HG03460 (cell line): ENCODE measurements around the gene PDLIM4.

ENCODE experiments used
- ATAC-seq: cut with Tn5 transposase; IDR thresholded peaks from one replicate; pipeline ENCODE4 v1.9.1; 2021; ENCODE audit not compliant: unreplicated experiment

Gene PDLIM4

DNA sequence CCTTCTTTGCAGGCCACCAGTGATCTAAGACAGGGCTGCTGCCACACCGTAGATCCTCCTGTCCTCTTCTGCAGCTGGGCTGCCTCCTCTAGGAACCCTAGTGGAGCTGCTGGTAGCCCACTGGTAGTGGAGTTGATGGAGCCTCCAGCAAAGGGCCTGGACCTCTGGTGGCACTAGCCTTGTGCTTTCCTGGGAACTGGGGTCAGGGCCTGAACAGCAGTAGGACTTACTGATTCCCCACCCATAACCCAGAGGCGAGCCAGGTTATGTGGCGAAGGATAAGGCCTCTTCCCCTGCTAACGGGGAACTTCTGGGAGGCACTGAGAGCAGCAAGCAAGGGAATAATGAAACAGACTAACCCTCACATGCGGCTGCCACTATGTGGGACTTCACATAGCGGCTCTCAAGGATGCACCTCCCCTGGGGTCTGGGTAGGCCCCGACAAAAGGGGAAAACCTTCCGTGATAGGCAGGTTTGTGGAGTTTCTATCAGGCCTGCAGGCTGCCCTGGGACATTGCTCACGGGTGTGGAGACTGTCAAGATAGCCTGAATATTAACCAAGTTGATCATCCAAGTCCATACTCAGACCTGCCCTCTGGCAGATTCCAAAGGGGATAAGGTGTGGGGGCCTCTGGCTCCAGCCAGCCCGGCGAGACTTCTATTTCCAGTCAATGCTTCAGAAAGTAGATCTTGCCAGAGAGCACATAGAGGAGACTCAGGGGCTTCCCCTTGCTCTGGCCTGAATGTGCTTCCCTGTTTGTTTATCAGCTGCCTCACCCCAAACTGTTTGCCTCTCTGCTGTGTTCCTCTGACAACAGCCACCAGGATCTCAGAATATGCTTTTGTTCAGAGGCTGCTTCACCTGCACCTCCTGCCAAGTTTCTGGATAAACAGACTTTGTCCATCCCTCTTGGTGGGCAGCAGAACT is 44.1 kb downstream of the PDLIM4 start:
- no peak for ATAC-seq

DNA sequence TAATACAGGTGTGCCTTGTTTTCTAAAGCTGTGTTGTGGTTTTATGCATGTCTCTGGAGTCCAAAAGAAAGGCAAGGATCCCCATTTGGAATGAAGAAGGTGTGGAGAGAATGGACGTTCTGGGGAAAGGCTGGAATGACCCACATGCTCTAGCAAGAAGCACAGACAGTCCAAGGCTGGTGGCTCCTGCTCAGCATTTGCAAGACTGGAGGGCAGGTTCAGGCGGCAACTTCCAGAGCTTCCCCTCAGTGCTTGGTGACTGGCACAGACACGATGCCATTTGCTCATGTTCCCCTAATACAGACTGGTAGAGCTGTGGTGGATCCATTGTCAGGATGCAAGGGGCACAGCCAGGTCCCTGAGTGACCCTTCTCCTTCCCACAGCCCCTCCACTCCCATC is 44.9 kb downstream of the PDLIM4 start:
- no peak for ATAC-seq

DNA sequence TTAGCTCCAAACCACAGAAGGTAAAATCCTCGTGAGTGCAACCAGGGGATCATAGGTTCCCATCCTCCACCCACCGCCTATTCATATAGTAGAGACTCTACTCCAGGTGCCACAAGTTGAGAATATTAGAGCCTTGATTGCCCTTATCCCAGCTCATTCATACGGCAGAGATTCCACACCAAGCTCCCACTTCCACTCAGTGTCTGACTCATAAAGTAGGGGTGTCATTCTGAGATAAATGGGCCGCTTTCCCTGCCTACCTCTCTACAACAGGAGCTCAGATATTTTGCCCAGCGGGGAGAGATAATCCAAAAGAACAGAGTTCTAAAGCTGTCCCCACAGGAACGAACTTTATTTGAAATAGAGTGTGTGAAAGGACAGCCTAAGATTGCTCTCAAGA is 46.1 kb downstream of the PDLIM4 start:
- no peak for ATAC-seq

DNA sequence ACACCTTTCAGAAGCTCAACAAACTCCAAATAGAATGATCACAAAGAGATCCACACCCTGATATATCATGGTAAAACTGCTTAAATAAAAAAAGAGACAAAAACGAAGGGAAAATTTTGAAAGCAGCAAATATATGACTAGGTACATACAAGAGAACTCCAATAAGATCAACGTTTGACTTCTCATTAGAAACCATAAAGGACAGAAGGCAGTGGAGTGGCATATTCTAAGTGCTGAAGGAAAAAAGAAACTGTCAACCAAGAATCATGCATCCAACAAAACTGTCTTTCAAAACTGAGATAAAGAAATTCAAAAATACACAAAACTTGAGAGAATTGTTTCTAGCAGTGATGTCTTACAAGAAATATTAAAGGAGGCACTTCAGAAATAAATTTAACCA is 47.9 kb downstream of the PDLIM4 start:
- no peak for ATAC-seq

DNA sequence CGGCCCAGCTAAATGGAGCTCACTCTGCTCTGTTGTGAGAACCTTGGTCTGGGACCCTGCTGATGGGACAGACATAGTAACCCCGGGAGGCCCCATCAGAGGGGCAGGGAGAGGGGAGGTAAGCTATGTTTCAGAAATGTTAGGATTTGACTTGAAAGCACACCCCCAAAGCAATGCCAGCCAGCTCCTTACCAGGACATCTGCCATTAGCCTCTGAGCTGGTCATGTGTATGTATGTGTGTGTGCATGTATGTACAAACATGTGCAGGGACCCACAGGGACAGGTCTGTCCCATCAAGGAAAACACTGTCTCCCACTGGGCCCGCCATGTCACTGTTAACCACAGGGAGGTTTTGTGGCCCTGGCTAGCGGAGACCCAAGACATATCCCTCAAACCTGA is 51.2 kb downstream of the PDLIM4 start:
- no peak for ATAC-seq

DNA sequence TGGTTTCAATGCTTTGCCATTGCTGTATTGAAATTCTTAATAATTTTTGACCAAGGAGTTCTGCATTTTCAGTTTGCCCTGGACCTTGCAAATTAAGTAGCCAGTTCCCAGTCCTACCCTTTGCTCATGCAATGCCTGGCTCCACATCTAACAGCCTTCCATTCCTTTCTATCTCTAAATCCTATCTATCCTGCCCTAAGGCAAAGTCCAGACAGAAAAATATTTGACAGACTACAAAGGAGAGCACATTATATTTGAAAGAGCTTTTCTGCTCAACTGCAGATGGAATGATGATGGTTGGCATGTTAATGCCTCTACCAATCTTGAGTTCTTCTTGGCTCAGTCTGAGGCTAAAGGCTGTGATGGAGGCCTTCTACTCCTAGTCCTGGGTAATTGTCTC is 52.2 kb downstream of the PDLIM4 start:
- ATAC-seq: no peak

DNA sequence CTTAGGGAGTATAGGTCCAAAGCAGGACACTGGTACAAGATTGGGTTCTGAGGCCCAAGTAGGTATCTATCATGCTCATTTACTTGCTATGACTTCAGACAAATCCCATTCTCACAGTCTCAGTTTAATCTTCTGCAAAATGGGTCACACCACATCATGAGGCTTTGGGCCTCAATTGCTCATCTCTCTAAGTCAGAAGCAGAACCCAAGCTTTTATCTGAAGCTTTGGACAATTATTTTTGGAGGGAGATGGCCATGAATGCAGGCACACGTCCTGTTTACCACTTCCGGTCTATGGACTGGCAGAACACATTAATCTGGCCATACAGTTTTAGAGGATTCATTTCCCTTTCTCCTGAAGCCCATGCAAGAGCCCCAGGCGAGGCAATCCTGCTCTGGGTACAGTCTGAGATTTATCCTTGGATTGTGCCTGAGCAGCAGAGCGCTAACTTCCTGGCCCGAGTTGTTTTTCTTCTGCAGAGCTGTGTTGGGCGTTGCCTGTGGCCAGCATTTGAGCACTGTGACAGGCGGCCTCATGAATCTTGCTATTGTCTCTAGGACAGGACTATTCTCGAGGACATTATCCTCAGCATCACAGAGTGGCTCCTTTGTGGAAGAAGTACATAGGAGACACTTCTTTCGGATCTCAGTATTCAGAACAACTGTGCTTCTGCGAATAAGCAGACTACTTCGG is 52.8 kb downstream of the PDLIM4 start:
- no peak for ATAC-seq

DNA sequence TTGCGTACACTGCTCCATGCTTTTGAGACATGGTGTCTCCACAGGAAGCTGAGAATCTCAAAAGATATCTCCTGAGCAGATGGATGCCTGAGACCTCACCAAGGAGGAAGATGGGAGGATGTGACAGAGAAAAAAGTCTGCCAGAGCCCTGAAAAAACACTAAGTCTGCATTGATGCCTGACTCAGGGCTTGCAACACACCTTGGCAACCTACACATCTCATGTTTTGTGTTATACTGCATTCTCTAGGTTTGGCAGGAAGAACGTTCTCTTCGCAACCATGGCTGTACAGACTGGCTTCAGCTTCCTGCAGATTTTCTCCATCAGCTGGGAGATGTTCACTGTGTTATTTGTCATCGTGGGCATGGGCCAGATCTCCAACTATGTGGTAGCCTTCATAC is 55.9 kb downstream of the PDLIM4 start:
- ATAC-seq: no peak

DNA sequence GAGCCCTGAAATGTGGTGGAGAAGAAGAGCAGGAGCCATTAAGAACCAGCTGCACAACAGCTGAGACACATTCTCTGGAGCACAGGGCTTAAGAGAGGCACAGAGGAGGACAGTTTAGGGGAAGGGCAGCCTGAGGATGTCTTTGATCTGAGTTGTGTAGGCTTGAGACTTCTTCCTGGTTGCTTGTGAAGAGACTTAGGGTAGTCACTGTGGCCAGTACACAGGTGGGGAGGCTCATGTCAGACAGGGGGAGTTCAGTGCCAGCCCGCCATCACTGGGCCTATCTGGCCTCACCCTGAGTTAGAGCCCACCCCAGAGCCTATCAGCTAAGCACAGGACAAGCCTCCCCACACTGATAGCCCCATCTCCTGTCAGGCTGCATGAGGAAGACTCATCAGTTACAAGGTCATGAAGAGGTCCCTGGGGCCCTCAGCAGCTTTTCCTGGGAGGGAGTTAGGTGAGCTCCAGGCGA is 56.5 kb downstream of the PDLIM4 start:
- no peak for ATAC-seq

DNA sequence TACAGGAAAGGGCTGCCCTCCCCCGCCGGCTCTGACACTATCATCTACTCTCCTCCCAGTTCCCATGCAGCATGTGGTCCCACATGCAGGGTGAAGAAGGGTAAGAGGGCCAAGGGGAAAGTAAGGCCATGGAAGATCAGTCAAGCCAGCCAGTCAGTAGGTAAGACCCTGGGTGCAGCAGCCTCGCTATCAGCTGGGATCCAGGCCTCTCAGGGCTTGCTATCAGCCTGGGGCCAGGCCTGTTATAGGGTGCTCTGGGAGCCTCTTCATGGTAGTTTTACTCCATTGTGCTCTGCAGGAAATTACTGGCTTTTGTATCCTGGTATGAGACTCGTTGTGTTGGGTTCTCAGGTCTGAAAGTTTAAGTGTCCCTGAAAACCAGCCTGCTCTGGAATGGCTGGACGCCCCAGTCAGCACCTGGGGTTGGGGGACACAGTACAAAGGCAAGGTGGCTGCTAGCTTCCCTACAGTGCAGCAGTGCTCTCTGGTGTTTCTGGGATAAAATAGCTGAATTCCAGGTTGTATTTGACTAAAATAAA is 58.1 kb downstream of the PDLIM4 start:
- ATAC-seq: no peak

DNA sequence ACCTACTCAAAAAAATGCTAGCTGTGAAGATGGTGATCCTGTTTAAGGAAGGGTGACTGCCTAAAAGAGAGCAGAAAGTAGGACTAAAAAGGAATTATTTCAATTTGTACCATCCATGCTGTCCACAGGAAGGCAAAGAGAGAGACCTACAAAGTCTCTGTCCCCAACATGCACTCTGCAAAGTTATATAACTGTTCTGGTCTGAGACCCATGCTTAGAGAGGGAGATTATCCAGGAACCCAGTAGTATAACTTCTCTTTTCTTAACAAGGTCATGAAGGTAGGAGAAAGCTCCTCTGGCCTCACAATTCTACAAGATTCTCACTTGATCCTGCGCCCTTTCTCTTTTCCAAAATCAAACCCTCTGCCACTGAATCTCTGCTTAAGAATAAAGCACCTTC is 62.5 kb downstream of the PDLIM4 start:
- ATAC-seq: no peak

DNA sequence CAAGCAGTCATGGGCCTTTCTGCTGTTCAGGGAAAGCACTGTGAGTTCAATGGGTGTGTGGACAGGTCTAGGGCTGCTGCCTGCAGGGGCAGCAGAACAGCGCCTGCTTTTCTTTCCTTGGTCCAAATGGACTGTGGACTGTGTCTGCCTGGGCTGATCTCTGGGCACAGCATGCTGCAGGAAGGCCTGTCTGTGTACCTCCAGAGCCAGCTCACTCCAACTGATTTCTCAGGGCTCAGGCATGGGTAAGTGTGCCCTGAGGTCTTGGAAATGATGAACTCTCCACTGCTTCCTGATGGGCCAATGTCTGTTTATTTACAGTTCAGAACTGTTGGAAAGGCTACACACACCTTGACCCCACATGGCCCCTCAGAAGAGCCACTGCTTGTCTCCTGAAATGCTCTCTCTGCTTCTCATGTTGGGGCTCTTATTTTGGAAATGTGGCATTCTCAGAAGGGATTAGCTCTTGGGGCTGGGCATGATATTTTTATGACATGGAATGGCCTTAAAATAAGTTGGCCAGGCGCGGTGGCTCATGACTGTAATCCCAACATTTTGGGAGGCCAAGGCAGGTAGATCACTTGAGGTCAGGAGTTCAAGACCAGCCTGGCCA is 63.7 kb downstream of the PDLIM4 start:
- ATAC-seq: no peak

DNA sequence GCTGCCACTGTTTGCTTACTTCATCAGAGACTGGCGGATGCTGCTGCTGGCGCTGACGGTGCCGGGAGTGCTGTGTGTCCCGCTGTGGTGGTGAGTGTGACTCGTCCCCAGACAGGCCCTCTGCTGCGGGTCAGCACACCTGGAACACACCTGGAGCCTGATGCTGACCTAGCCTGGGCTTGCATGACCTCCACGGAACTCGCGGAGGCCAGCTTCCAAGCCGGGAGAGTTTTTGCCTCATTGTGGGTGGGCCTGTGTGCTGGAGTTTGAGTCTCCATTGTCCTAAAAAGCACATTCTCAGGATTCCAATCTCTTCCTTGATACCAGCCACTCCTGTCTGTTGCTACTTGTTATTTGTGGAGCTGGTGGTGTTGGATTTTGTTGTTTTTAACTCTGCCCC is 64.8 kb downstream of the PDLIM4 start:
- ATAC-seq: no peak
